ENCODE data around the gene PPP2R2C. TPM values are rescaled to one million over a fixed set of nuclear protein-coding genes. Genes with fewer than 3 reads are reported as not detected.

Gene PPP2R2C
- polyA plus RNA-seq, 1 donor from 2014 or later: 34.4 TPM

DNA sequence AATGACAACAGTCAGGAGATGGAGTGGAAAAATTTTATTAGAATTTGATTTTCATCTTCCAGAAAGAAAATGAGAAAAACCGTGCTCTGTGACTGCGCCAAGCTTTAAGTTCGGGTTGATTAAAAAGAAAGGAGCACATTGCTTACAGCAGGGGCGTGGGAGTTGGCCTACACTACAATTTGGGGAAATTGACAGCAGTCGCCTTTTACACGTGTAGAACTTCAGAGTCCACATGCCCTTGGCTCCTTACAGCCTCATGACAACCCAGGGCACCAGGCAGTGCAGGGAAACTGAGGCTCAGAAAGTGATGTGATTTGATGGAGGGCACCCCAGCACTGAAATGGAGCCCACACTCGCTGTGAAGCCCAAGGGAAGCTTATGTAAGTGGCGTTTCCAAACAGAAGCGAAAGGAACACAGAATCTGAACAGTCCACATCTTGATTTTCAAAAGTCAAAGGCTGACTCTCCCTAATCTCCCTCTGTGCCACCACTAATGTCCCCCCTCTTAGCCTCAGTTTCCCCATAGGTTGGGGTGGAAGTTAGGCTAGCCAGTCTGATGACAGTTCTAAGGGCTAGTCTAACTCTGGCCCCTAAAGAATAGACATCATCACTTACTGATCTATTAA, 5.5 kb downstream of the PPP2R2C start:
- no peak overlapping the region for H3K4me2 ChIP-seq (ENCODE audit: low read length)
- no peak for TF ChIP-seq MXI1 (conservative IDR thresholded peaks at IDR 0.05; ENCODE audit: poor library complexity, severe bottlenecking)
- H3K27me3 ChIP-seq (ENCODE audit: insufficient read depth, low read depth, low read length): peaks cover 17% of the 10 kb centered on the region

GRCh38 chr4:6465955-6466354, 6.5 kb downstream of the PPP2R2C start:
- no peak overlapping the region for H3K4me3 ChIP-seq (ENCODE audit: low read length)
- no peak overlapping the region for H3K4me2 ChIP-seq (ENCODE audit: low read length)
- no peak overlapping the region for H3K27ac ChIP-seq (ENCODE audit: low read length)
- no peaks in the 10 kb centered on the region for H4K20me1 ChIP-seq (ENCODE audit: insufficient read depth)
- H3K9me2 ChIP-seq (ENCODE audit: insufficient read depth, low read length): no peaks in the 10 kb centered on the region
- TF ChIP-seq TAF1 (IDR thresholded peaks at IDR 0.05; ENCODE audit: low read depth): no peak
- no peak for TF ChIP-seq EP300 (conservative IDR thresholded peaks at IDR 0.05; ENCODE audit: poor library complexity, severe bottlenecking)
- no peak for TF ChIP-seq SMC3 (conservative IDR thresholded peaks at IDR 0.05; ENCODE audit: poor library complexity)
- TF ChIP-seq MXI1 (conservative IDR thresholded peaks at IDR 0.05; ENCODE audit: poor library complexity, severe bottlenecking): no peak
- TF ChIP-seq, protein P1, sequence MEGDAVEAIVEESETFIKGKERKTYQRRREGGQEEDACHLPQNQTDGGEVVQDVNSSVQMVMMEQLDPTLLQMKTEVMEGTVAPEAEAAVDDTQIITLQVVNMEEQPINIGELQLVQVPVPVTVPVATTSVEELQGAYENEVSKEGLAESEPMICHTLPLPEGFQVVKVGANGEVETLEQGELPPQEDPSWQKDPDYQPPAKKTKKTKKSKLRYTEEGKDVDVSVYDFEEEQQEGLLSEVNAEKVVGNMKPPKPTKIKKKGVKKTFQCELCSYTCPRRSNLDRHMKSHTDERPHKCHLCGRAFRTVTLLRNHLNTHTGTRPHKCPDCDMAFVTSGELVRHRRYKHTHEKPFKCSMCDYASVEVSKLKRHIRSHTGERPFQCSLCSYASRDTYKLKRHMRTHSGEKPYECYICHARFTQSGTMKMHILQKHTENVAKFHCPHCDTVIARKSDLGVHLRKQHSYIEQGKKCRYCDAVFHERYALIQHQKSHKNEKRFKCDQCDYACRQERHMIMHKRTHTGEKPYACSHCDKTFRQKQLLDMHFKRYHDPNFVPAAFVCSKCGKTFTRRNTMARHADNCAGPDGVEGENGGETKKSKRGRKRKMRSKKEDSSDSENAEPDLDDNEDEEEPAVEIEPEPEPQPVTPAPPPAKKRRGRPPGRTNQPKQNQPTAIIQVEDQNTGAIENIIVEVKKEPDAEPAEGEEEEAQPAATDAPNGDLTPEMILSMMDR (IDR thresholded peaks at IDR 0.05; ENCODE audit: poor library complexity, severe bottlenecking): no peak
- no peak for TF ChIP-seq EZH2 (IDR thresholded peaks at IDR 0.05; ENCODE audit: borderline replicate concordance, insufficient read depth, low read length, poor library complexity, severe bottlenecking)
- TF ChIP-seq, protein P2, sequence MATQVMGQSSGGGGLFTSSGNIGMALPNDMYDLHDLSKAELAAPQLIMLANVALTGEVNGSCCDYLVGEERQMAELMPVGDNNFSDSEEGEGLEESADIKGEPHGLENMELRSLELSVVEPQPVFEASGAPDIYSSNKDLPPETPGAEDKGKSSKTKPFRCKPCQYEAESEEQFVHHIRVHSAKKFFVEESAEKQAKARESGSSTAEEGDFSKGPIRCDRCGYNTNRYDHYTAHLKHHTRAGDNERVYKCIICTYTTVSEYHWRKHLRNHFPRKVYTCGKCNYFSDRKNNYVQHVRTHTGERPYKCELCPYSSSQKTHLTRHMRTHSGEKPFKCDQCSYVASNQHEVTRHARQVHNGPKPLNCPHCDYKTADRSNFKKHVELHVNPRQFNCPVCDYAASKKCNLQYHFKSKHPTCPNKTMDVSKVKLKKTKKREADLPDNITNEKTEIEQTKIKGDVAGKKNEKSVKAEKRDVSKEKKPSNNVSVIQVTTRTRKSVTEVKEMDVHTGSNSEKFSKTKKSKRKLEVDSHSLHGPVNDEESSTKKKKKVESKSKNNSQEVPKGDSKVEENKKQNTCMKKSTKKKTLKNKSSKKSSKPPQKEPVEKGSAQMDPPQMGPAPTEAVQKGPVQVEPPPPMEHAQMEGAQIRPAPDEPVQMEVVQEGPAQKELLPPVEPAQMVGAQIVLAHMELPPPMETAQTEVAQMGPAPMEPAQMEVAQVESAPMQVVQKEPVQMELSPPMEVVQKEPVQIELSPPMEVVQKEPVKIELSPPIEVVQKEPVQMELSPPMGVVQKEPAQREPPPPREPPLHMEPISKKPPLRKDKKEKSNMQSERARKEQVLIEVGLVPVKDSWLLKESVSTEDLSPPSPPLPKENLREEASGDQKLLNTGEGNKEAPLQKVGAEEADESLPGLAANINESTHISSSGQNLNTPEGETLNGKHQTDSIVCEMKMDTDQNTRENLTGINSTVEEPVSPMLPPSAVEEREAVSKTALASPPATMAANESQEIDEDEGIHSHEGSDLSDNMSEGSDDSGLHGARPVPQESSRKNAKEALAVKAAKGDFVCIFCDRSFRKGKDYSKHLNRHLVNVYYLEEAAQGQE (IDR thresholded peaks at IDR 0.05; ENCODE audit: borderline replicate concordance): no peak
- TF ChIP-seq RAD21 (conservative IDR thresholded peaks at IDR 0.05): no peak
- TF ChIP-seq POLR2AphosphoS5 (IDR thresholded peaks at IDR 0.05): no peak
- no peaks in the 10 kb centered on the region for H3K9me3 ChIP-seq (ENCODE audit: low read length)
- no peaks in the 10 kb centered on the region for H3K36me3 ChIP-seq (ENCODE audit: insufficient read depth, low read length)
- peaks cover 17% of the 10 kb centered on the region for H3K27me3 ChIP-seq (ENCODE audit: insufficient read depth, low read depth, low read length)
- no peak overlapping the region for H3K9ac ChIP-seq (ENCODE audit: low read length)
- no peaks in the 10 kb centered on the region for H3F3A ChIP-seq (ENCODE audit: insufficient read depth, low read length, poor library complexity, severe bottlenecking)
- no peak overlapping the region for H2AFZ ChIP-seq (ENCODE audit: low read depth, low read length)
- H3K79me2 ChIP-seq (replicated peaks; ENCODE audit: insufficient read depth, low read length): no peaks in the 10 kb centered on the region

More for the DNA sequence above, 5.5 kb downstream of the PPP2R2C start:
- Histone ChIP-seq H3K9me3 (ENCODE audit: low read length) (no peaks in the 10 kb centered on the region), H3F3A (ENCODE audit: insufficient read depth, low read length, poor library complexity, severe bottlenecking) (no peaks in the 10 kb centered on the region), H3K27ac (ENCODE audit: low read length) (no peak overlapping the region), H3K9me2 (ENCODE audit: insufficient read depth, low read length) (no peaks in the 10 kb centered on the region), H3K36me3 (ENCODE audit: insufficient read depth, low read length) (no peaks in the 10 kb centered on the region), H3K79me2 (replicated peaks; ENCODE audit: insufficient read depth, low read length) (no peaks in the 10 kb centered on the region), H4K20me1 (ENCODE audit: insufficient read depth) (no peaks in the 10 kb centered on the region), H2AFZ (ENCODE audit: low read depth, low read length) (no peak overlapping the region), H3K4me3 (ENCODE audit: low read length) (no peak overlapping the region), H3K9ac (ENCODE audit: low read length) (no peak overlapping the region)
